HT1080 (cell line): ENCODE measurements around the gene HMCN2. TPM values are rescaled to one million over a fixed set of nuclear protein-coding genes. Genes with fewer than 3 reads are reported as not detected.

ENCODE experiments used
- DNase-seq: peaks from one replicate; pipeline ENCODE4 v3.0.0-alpha.2; 2015; ENCODE audit warnings: low read depth
- small RNA-seq: library from RNA; depleted of rRNA; stranded (forward); fragments of <200 nt; gene quantifications from one replicate; pipeline ENCODE3, GENCODE V24; 2014
- total RNA-seq: library from RNA; depleted of rRNA; stranded (reverse); fragments of >200 nt; shearing (Covaris generic); gene quantifications from 2 replicates; pipeline ENCODE4 v1.2.3, GENCODE V29; 2014; rRNA removed

HMCN2 gene
- total RNA-seq, 1 experiment from 2014 or later: 0.48 TPM

DNA sequence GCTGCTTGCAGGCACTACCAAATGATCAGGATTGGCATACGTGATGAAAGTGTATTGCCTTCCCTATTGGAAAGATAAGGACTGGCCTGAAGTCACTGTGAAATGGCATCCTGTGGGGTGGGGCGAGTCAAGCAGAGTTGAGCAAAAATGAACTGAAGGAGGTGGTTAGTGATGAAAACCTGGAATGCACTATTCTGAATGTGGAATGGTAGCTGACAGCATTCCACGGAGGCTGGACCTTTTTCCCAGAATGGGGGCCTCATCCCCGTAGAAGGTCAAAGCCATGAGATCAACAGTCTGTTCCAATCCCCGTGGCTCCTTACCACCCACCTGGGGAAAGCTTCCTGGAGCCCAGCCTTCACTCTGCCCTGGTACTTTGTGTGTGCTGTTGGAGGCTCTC is 216.9 kb downstream of the HMCN2 start:
- no peak for DNase-seq

DNA sequence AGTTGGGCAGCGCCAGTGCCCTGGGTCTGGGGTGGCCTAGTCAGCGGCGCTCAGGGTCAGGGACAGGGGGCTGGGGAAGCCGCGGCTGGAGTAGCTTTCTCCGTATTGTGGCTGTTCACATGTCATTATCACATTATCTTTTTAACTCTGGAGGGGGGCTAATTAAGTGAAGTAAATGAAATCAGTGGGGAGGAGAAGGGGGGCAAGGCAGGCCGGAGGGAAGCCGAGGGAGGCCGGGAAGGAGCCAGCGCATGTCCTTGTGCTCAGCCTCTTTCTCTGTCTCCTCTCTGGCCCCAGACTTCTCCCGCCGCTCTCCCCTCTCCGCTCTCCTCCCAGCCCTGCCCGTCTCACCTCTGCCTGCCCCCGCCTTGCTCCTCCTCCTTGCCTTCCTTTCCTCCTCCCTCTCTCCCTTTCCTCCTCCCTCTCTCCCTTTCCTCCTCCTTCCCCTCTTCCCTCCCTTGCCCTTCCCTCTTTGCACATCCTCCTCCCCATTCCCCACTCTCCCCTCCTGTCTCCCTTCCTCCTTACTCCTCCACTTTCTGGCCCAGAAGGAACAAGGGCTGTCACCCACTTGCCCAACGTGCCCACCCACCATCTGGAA is 217.9 kb downstream of the HMCN2 start:
- no peak for DNase-seq

Small RNA genes lying within 50 kb of the gene (small RNA-seq; reads per million reads assigned to genes)
- not detected for gene RN7SL665P

Other genes with a start within 250 kb of the HMCN2 start
- gene FNBP1, start 222.6 kb upstream of the HMCN2 start, total RNA-seq: 13.5 and 18.4 TPM in 2 replicates
- 13.6 and 155 TPM in 2 replicates for gene GPR107, start 211.9 kb upstream of the HMCN2 start, total RNA-seq
- gene NCS1, start 93.4 kb upstream of the HMCN2 start, total RNA-seq: 66.9 and 76.3 TPM in 2 replicates
- 2.6 and 2.7 TPM in 2 replicates for gene ASS1, start 179.2 kb downstream of the HMCN2 start, total RNA-seq